ENCODE measurements around the gene TMEM63B.

The TMEM63B gene

DNA sequence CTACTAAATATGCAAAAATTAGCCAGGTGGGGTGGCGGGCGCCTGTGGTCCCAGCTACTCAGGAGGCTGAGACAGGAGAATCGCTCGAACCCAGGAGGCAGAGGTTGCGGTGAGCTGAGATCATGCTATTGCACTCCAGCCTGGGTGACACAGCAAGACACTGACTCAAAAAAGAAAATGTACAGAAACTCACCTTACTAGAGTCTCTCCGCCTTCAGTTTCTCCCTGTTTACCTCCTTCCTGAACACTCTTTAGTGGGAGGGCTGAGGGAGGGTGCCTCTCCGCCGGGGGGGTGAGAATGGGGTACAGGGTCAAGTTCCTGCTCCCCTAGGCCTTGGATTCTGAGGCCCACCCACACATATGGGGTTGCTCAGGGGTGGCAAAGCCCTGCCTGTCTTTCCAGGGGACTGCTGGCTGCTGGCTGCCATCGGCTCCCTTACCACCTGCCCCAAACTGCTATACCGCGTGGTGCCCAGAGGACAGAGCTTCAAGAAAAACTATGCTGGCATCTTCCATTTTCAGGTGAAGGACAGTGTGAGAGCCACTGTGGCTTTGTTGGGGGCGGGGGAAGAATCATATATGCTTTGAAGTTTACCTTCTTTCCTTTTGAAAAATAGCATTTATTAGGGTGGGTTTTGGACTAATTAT is 44.7 kb downstream of the TMEM63B start:
- Histone ChIP-seq H3K4me3 (ENCODE audit: low read length) (no peak overlapping the region), H3K4me1 (ENCODE audit: control insufficient read depth, insufficient read depth, low read length) (peaks cover 6% of the 10 kb centered on the region), H3K27ac (ENCODE audit: low read length) (no peak overlapping the region)

DNA sequence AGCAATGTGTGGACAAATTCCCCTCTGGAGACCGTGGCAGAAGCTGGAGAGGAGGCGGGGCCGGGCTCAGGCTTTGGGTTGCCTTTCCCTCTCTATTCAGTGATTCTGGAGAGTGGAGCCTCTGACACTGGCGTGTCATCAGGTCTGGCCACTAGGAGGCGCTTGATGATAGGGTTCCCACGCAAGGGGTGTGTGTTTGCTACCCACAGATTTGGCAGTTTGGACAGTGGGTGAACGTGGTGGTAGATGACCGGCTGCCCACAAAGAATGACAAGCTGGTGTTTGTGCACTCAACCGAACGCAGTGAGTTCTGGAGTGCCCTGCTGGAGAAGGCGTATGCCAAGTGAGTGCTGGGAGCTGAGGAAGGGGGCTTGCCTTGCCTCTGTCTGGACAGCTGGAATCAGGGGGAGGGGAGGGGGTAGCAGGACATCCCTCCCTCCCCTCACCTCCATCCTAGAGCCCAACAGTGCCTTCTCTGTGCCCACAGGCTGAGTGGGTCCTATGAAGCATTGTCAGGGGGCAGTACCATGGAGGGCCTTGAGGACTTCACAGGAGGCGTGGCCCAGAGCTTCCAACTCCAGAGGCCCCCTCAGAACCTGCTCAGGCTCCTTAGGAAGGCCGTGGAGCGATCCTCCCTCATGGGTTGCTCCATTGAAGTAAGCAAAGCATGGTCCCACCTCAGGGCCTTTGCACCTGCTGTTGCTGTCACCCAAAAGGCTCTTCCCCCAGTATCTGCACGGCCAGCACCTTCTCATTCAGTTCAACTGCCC is 45.6 kb downstream of the TMEM63B start:
- Histone ChIP-seq H3K27ac (ENCODE audit: low read length) (no peak overlapping the region), H3K4me3 (ENCODE audit: low read length) (no peak overlapping the region), H3K36me3 (ENCODE audit: control insufficient read depth, insufficient read depth, low read length) (no peaks in the 10 kb centered on the region), H3K9me3 (ENCODE audit: control insufficient read depth, insufficient read depth, low read length) (no peaks in the 10 kb centered on the region), H3K27me3 (ENCODE audit: control insufficient read depth, insufficient read depth, low read length) (no peaks in the 10 kb centered on the region), H3K4me1 (ENCODE audit: control insufficient read depth, insufficient read depth, low read length) (peaks cover 6% of the 10 kb centered on the region)
- DNase-seq (ENCODE audit: low read depth, low spot score), result peak; percentile 27
- no CpG with 5 or more reads among the region's 15 CpGs for WGBS (ENCODE audit: insufficient coverage, insufficient read length)

More for the DNA sequence above, 44.7 kb downstream of the TMEM63B start:
- no peaks in the 10 kb centered on the region for H3K36me3 ChIP-seq (ENCODE audit: control insufficient read depth, insufficient read depth, low read length)
- no CpG with 5 or more reads among the region's 12 CpGs for WGBS (ENCODE audit: insufficient coverage, insufficient read length)
- H3K9me3 ChIP-seq (ENCODE audit: control insufficient read depth, insufficient read depth, low read length), result no peaks in the 10 kb centered on the region
- no peak for DNase-seq (ENCODE audit: low read depth, low spot score)
- H3K27me3 ChIP-seq (ENCODE audit: control insufficient read depth, insufficient read depth, low read length), result no peaks in the 10 kb centered on the region

DNA sequence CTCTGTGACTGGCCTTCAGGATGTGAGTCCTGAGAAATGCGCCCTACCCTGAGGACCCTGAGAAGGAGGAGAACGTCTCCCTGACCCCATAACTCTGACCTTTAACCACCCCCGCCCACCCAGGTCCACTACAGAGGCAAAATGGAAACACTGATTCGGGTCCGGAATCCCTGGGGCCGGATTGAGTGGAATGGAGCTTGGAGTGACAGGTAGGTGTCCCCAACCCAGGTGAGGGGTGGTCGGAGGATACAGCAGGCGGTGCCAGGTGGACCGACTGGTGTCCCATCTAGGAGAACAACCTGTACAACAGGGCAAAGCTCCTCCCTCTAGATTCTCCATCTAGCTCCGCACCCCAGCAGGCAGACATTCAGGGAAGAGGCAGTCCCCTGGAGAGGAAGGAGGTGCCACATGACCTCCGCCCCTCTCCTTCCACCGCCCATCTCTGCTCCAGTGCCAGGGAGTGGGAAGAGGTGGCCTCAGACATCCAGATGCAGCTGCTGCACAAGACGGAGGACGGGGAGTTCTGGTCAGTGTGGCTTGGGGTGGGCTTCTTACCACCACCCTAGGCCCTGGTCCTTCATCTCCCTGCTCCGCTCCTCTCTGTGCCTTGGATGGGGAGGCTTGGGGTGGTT is 48.9 kb downstream of the TMEM63B start:
- no CpG with 5 or more reads among the region's 15 CpGs for WGBS (ENCODE audit: insufficient coverage, insufficient read length)

DNA sequence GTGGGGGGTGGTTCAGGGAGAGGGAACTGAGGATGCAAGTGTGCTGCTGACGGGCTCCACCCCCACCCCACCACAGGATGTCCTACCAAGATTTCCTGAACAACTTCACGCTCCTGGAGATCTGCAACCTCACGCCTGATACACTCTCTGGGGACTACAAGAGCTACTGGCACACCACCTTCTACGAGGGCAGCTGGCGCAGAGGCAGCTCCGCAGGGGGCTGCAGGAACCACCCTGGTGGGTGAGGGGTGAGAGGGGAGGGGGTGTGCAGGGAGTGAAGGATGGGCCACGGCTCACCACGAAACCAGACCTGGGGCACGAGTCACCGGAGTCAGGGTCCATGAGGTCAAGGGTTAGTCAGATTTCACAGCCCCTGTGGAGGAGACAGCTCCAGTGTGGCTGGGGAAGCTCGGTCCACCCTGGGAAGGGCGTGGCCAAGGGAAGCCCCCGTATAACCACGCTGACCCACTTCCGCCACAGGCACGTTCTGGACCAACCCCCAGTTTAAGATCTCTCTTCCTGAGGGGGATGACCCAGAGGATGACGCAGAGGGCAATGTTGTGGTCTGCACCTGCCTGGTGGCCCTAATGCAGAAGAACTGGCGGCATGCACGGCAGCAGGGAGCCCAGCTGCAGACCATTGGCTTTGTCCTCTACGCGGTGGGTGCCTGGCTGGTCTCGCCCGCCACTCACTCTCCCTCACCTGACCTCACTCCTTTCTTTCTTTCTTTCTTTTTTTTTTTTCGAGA is 49.6 kb downstream of the TMEM63B start:
- WGBS (ENCODE audit: insufficient coverage, insufficient read length), result no CpG with 5 or more reads among the region's 24 CpGs
- Histone ChIP-seq H3K9me3 (ENCODE audit: control insufficient read depth, insufficient read depth, low read length) (no peaks in the 10 kb centered on the region), H3K27me3 (ENCODE audit: control insufficient read depth, insufficient read depth, low read length) (no peaks in the 10 kb centered on the region), H3K36me3 (ENCODE audit: control insufficient read depth, insufficient read depth, low read length) (no peaks in the 10 kb centered on the region; the same call in 1 of the 2 replicates), H3K4me3 (ENCODE audit: low read length) (no peak overlapping the region), H3K27ac (ENCODE audit: low read length) (no peak overlapping the region), H3K4me1 (ENCODE audit: control insufficient read depth, insufficient read depth, low read length) (peaks cover 6% of the 10 kb centered on the region)
- DNase-seq (ENCODE audit: low read depth, low spot score), result no peak

More for the DNA sequence above, 48.9 kb downstream of the TMEM63B start:
- DNase-seq (ENCODE audit: low read depth, low spot score), result no peak
- no peak overlapping the region for H3K27ac ChIP-seq (ENCODE audit: low read length)
- H3K36me3 ChIP-seq (ENCODE audit: control insufficient read depth, insufficient read depth, low read length), result no peaks in the 10 kb centered on the region; the same call in 1 of the 2 replicates
- H3K9me3 ChIP-seq (ENCODE audit: control insufficient read depth, insufficient read depth, low read length), result no peaks in the 10 kb centered on the region
- H3K27me3 ChIP-seq (ENCODE audit: control insufficient read depth, insufficient read depth, low read length), result no peaks in the 10 kb centered on the region
- peaks cover 6% of the 10 kb centered on the region for H3K4me1 ChIP-seq (ENCODE audit: control insufficient read depth, insufficient read depth, low read length)
- no peak overlapping the region for H3K4me3 ChIP-seq (ENCODE audit: low read length)

DNA sequence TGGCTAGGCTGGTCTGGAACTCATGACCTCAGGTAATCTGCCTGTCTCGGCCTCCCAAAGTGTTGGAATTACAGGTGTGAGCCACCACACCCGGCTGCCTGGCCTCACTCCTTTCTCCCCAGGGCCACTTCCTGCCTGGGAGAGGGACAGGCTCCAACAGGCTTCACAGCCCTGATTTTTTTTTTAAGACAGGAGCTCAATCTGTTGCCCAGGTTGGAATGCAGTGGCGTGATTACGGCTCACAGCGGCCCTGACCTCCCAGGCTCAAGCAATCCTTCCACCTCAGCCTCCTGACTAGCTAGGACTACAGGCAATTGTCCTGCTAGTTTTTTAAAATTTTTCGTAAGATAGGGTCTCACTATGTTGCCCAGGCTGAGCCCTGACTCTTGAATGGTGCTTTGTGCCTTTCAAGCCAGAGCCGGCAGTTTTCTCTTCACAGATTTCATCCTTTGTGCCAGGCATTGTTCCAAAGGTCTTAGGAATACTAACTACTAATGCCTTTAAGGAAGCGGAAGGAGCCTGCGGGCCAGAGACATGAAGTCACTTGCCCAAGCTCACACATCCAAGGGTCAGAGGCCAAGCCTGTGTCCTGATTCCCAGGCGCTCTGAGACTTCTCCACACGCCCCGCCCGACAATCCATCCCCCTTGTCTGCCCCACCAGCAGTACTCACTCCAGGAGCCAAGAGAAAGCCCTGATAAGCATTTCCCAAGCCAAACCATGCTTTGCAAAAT is 50.5 kb downstream of the TMEM63B start:
- WGBS (ENCODE audit: insufficient coverage, insufficient read length), result no CpG with 5 or more reads among the region's 13 CpGs
- H3K4me3 ChIP-seq (ENCODE audit: low read length), result no peak overlapping the region
- H3K9me3 ChIP-seq (ENCODE audit: control insufficient read depth, insufficient read depth, low read length), result no peaks in the 10 kb centered on the region
- no peak overlapping the region for H3K27ac ChIP-seq (ENCODE audit: low read length)
- no peaks in the 10 kb centered on the region; the same call in 1 of the 2 replicates for H3K36me3 ChIP-seq (ENCODE audit: control insufficient read depth, insufficient read depth, low read length)
- H3K27me3 ChIP-seq (ENCODE audit: control insufficient read depth, insufficient read depth, low read length), result no peaks in the 10 kb centered on the region
- no peak for DNase-seq (ENCODE audit: low read depth, low spot score)
- peaks cover 5% of the 10 kb centered on the region for H3K4me1 ChIP-seq (ENCODE audit: control insufficient read depth, insufficient read depth, low read length)

DNA sequence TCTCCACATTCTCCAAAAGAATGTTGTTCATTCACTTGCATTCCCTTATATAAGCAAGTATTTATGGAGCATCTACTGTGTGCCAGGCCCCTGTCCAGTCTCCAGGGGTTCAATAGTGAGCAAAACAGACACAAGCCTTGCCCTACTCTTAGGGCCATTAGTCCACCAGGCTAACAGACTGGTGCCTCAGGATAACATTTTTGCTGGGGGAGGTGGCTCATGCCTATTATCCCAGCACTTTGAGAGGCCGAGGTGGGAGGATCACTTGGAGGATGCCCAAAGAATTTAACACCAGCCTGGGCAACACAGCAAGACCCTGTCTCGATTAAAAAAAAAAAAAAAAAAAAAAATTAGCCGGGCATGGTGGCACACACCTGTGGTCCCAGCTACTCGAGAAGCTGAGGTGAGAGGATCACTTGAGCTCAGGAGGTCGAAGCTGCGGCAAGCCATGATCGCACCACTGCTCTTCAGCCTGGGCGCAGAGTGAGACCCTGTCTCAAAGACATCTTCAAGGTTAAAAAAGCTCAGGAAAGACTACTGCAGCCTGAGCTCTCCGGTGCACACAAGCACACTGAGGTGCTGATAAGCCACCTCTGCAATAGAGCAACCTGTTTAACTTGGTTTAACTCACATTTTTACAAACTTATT is 51.2 kb downstream of the TMEM63B start:
- no peak overlapping the region for H3K27ac ChIP-seq (ENCODE audit: low read length)

DNA sequence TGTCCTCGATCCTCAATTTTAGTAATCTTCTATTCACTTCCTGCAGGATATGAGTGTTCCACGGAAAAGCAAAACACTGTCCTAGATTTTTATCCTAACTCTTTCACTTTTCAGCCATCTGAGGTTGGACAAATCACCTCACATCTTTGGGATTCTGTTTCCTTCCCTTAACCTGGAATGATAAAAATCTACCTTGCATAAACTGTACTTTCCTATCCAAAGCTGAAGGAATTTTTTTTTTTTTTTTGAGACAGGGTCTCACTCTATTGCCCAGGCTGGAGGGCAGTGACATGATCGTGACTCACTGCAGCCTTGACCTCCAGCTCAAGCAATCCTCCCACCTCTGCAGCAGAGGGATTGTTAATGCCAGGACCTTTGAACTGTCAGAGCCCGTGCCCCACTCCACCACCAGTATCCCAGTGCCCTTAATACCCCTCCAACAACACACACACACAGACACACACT is 51.8 kb downstream of the TMEM63B start:
- no CpG with 5 or more reads among the region's 4 CpGs for WGBS (ENCODE audit: insufficient coverage, insufficient read length)

More for the DNA sequence above, 51.2 kb downstream of the TMEM63B start:
- H3K27me3 ChIP-seq (ENCODE audit: control insufficient read depth, insufficient read depth, low read length), result no peaks in the 10 kb centered on the region
- H3K4me1 ChIP-seq (ENCODE audit: control insufficient read depth, insufficient read depth, low read length), result peaks cover 4% of the 10 kb centered on the region; the same call in 1 of the 2 replicates
- no peaks in the 10 kb centered on the region for H3K9me3 ChIP-seq (ENCODE audit: control insufficient read depth, insufficient read depth, low read length)
- no peak for DNase-seq (ENCODE audit: low read depth, low spot score)
- H3K4me3 ChIP-seq (ENCODE audit: low read length), result no peak overlapping the region
- no CpG with 5 or more reads among the region's 9 CpGs for WGBS (ENCODE audit: insufficient coverage, insufficient read length)
- no peaks in the 10 kb centered on the region; the same call in 1 of the 2 replicates for H3K36me3 ChIP-seq (ENCODE audit: control insufficient read depth, insufficient read depth, low read length)

DNA sequence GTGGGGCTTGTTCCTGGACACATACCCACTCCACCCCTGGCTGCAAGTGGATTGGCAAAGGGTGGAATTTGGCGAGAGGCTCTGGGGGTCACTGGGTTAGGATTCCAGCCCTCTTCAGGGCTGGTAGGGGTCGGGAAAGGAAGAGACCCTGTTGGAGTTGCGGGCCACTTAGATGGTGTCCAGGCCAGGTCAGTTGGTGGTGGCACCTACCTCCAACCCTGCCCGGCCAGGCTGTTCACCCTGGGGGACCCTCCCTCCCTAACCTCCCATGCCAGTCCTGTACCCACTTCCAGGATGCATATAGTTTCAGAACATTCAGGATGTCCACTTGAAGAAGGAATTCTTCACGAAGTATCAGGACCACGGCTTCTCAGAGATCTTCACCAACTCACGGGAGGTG is 52.3 kb downstream of the TMEM63B start:
- H3K36me3 ChIP-seq (ENCODE audit: control insufficient read depth, insufficient read depth, low read length), result no peaks in the 10 kb centered on the region; the same call in 1 of the 2 replicates
- DNase-seq (ENCODE audit: low read depth, low spot score), result no peak
- H3K4me3 ChIP-seq (ENCODE audit: low read length), result no peak overlapping the region
- no CpG with 5 or more reads among the region's 7 CpGs for WGBS (ENCODE audit: insufficient coverage, insufficient read length)
- H3K9me3 ChIP-seq (ENCODE audit: control insufficient read depth, insufficient read depth, low read length), result no peaks in the 10 kb centered on the region
- H3K27ac ChIP-seq (ENCODE audit: low read length), result no peak overlapping the region
- no peaks in the 10 kb centered on the region for H3K27me3 ChIP-seq (ENCODE audit: control insufficient read depth, insufficient read depth, low read length)
- H3K4me1 ChIP-seq (ENCODE audit: control insufficient read depth, insufficient read depth, low read length), result peaks cover 5% of the 10 kb centered on the region; the same call in 1 of the 2 replicates

More for the DNA sequence above, 51.8 kb downstream of the TMEM63B start:
- no peak overlapping the region for H3K4me3 ChIP-seq (ENCODE audit: low read length)
- no peaks in the 10 kb centered on the region for H3K27me3 ChIP-seq (ENCODE audit: control insufficient read depth, insufficient read depth, low read length)
- no peak for DNase-seq (ENCODE audit: low read depth, low spot score)
- H3K9me3 ChIP-seq (ENCODE audit: control insufficient read depth, insufficient read depth, low read length), result no peaks in the 10 kb centered on the region
- no peaks in the 10 kb centered on the region; the same call in 1 of the 2 replicates for H3K36me3 ChIP-seq (ENCODE audit: control insufficient read depth, insufficient read depth, low read length)
- peaks cover 5% of the 10 kb centered on the region; the same call in 1 of the 2 replicates for H3K4me1 ChIP-seq (ENCODE audit: control insufficient read depth, insufficient read depth, low read length)
- H3K27ac ChIP-seq (ENCODE audit: low read length), result no peak overlapping the region

DNA sequence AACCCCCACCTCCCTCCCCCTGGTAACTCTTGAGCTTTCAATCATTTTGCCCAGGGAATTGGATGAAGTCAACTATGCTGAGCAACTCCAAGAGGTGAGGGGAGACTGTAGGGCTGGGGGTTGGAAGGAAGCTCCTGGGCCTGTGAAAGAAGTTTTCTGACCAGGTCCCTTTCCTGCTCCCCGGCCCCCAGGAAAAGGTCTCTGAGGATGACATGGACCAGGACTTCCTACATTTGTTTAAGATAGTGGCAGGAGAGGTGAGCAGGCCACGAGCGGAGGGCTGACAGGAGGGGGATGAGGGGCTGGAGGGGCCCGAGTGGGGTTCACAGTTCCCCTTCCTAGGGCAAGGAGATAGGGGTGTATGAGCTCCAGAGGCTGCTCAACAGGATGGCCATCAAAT is 53.1 kb downstream of the TMEM63B start:
- no peak overlapping the region for H3K27ac ChIP-seq (ENCODE audit: low read length)
- no CpG with 5 or more reads among the region's 4 CpGs for WGBS (ENCODE audit: insufficient coverage, insufficient read length)
- no peak overlapping the region for H3K4me3 ChIP-seq (ENCODE audit: low read length)
- peaks cover 5% of the 10 kb centered on the region; the same call in 1 of the 2 replicates for H3K4me1 ChIP-seq (ENCODE audit: control insufficient read depth, insufficient read depth, low read length)
- DNase-seq (ENCODE audit: low read depth, low spot score), result no peak
- H3K36me3 ChIP-seq (ENCODE audit: control insufficient read depth, insufficient read depth, low read length), result no peaks in the 10 kb centered on the region; the same call in 1 of the 2 replicates
- H3K9me3 ChIP-seq (ENCODE audit: control insufficient read depth, insufficient read depth, low read length), result no peaks in the 10 kb centered on the region
- no peaks in the 10 kb centered on the region for H3K27me3 ChIP-seq (ENCODE audit: control insufficient read depth, insufficient read depth, low read length)

Measured in iPS DF 6.9 (cell line).